GM23338 (cell line): ENCODE data around the gene IRF2BPL. TPM values are rescaled to one million over a fixed set of nuclear protein-coding genes. Genes with fewer than 3 reads are reported as not detected.

ENCODE experiments used
- CREB1 ChIP-seq: fragments of 250-450 bp; sonication (Bioruptor Pico); IDR thresholded peaks from 2 replicates; pipeline ENCODE4 v1.5.0; 2020; ENCODE audit warnings: low read depth, mild to moderate bottlenecking, moderate library complexity
- EZH2 ChIP-seq: fragments of 200-600 bp; sonication (generic); IDR thresholded peaks from one replicate; pipeline ENCODE4 v1.8.0; 2017; ENCODE audit warnings: antibody characterized with exemption, mild to moderate bottlenecking, low read depth; ENCODE audit not compliant: unreplicated experiment
- POLR2AphosphoS5 ChIP-seq: IDR thresholded peaks from 2 replicates; pipeline ENCODE4 v1.6.1; 2016; ENCODE audit warnings: antibody characterized with exemption, low read depth
- ZNF331 ChIP-seq: fragments of 250-450 bp; sonication (Bioruptor Pico); IDR thresholded peaks from 2 replicates; pipeline ENCODE4 v1.5.0; 2020; ENCODE audit warnings: low read depth, mild to moderate bottlenecking, moderate library complexity
- polyA plus RNA-seq: library from polyadenylated mRNA; unstranded; fragments of >200 nt; fragmentation: Nextera tagmentation; extraction: Ambion mirVana; gene quantifications from 2 replicates; pipeline ENCODE4 v1.2.1, GENCODE V29; 2016
- total RNA-seq: library from RNA; depleted of rRNA; stranded (reverse); fragments of >200 nt; shearing (Covaris generic); gene quantifications from 2 replicates; pipeline ENCODE4 v1.2.3, GENCODE V29; 2014
- TF ChIP-seq, protein P1 (sequence below): fragments of 250-450 bp; sonication (Bioruptor Pico); IDR thresholded peaks from 2 replicates; pipeline ENCODE4 v1.5.0; 2020; ENCODE audit warnings: mild to moderate bottlenecking, moderate library complexity
- TF ChIP-seq, protein P2 (sequence below): IDR thresholded peaks from one replicate; pipeline ENCODE4 v1.6.1; 2018; ENCODE audit warnings: antibody characterized with exemption; ENCODE audit not compliant: unreplicated experiment

The IRF2BPL gene
- total and polyA plus RNA-seq, 2 experiments from 2014 or later: 11.2 to 119 TPM

- TF ChIP-seq, protein P1, sequence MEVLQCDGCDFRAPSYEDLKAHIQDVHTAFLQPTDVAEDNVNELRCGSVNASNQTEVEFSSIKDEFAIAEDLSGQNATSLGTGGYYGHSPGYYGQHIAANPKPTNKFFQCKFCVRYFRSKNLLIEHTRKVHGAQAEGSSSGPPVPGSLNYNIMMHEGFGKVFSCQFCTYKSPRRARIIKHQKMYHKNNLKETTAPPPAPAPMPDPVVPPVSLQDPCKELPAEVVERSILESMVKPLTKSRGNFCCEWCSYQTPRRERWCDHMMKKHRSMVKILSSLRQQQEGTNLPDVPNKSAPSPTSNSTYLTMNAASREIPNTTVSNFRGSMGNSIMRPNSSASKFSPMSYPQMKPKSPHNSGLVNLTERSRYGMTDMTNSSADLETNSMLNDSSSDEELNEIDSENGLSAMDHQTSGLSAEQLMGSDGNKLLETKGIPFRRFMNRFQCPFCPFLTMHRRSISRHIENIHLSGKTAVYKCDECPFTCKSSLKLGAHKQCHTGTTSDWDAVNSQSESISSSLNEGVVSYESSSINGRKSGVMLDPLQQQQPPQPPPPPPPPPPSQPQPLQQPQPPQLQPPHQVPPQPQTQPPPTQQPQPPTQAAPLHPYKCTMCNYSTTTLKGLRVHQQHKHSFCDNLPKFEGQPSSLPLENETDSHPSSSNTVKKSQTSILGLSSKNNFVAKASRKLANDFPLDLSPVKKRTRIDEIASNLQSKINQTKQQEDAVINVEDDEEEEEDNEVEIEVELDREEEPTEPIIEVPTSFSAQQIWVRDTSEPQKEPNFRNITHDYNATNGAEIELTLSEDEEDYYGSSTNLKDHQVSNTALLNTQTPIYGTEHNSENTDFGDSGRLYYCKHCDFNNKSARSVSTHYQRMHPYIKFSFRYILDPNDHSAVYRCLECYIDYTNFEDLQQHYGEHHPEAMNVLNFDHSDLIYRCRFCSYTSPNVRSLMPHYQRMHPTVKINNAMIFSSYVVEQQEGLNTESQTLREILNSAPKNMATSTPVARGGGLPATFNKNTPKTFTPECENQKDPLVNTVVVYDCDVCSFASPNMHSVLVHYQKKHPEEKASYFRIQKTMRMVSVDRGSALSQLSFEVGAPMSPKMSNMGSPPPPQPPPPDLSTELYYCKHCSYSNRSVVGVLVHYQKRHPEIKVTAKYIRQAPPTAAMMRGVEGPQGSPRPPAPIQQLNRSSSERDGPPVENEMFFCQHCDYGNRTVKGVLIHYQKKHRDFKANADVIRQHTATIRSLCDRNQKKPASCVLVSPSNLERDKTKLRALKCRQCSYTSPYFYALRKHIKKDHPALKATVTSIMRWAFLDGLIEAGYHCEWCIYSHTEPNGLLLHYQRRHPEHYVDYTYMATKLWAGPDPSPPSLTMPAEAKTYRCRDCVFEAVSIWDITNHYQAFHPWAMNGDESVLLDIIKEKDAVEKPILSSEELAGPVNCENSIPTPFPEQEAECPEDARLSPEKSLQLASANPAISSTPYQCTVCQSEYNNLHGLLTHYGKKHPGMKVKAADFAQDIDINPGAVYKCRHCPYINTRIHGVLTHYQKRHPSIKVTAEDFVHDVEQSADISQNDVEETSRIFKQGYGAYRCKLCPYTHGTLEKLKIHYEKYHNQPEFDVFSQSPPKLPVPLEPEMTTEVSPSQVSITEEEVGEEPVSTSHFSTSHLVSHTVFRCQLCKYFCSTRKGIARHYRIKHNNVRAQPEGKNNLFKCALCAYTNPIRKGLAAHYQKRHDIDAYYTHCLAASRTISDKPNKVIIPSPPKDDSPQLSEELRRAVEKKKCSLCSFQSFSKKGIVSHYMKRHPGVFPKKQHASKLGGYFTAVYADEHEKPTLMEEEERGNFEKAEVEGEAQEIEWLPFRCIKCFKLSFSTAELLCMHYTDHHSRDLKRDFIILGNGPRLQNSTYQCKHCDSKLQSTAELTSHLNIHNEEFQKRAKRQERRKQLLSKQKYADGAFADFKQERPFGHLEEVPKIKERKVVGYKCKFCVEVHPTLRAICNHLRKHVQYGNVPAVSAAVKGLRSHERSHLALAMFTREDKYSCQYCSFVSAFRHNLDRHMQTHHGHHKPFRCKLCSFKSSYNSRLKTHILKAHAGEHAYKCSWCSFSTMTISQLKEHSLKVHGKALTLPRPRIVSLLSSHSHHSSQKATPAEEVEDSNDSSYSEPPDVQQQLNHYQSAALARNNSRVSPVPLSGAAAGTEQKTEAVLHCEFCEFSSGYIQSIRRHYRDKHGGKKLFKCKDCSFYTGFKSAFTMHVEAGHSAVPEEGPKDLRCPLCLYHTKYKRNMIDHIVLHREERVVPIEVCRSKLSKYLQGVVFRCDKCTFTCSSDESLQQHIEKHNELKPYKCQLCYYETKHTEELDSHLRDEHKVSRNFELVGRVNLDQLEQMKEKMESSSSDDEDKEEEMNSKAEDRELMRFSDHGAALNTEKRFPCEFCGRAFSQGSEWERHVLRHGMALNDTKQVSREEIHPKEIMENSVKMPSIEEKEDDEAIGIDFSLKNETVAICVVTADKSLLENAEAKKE (CRISPR knock-in tag): no peak
- no peak for TF ChIP-seq EZH2
- TF ChIP-seq, protein P2, sequence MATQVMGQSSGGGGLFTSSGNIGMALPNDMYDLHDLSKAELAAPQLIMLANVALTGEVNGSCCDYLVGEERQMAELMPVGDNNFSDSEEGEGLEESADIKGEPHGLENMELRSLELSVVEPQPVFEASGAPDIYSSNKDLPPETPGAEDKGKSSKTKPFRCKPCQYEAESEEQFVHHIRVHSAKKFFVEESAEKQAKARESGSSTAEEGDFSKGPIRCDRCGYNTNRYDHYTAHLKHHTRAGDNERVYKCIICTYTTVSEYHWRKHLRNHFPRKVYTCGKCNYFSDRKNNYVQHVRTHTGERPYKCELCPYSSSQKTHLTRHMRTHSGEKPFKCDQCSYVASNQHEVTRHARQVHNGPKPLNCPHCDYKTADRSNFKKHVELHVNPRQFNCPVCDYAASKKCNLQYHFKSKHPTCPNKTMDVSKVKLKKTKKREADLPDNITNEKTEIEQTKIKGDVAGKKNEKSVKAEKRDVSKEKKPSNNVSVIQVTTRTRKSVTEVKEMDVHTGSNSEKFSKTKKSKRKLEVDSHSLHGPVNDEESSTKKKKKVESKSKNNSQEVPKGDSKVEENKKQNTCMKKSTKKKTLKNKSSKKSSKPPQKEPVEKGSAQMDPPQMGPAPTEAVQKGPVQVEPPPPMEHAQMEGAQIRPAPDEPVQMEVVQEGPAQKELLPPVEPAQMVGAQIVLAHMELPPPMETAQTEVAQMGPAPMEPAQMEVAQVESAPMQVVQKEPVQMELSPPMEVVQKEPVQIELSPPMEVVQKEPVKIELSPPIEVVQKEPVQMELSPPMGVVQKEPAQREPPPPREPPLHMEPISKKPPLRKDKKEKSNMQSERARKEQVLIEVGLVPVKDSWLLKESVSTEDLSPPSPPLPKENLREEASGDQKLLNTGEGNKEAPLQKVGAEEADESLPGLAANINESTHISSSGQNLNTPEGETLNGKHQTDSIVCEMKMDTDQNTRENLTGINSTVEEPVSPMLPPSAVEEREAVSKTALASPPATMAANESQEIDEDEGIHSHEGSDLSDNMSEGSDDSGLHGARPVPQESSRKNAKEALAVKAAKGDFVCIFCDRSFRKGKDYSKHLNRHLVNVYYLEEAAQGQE: no peak
- TF ChIP-seq CREB1 (CRISPR knock-in tag): no peak
- no peak for TF ChIP-seq ZNF331
- TF ChIP-seq POLR2AphosphoS5: no peak
Measured at GRCh38 chr14:77076113-77076631, 47.7 kb upstream of the IRF2BPL start (continued).
